ENCODE results near the gene OR6C76.

GRCh38 chr12:55446326-55446725 is 20.3 kb downstream of the OR6C76 start:
- TF ChIP-seq POLR2A (IDR thresholded peaks at IDR 0.05), result no peak
- no peak for TF ChIP-seq CTCF (IDR thresholded peaks at IDR 0.05)

All from heart left ventricle (tissue), 13 donors.